GM15510 (cell line): ENCODE data around the gene GRM3.

ENCODE experiments used
- POLR2A ChIP-seq: IDR thresholded peaks from 3 replicates; pipeline ENCODE4 v1.6.1; 2011; ENCODE audit warnings: borderline replicate concordance; ENCODE audit not compliant: insufficient read length; ENCODE audit errors: extremely low read depth

The GRM3 gene

DNA sequence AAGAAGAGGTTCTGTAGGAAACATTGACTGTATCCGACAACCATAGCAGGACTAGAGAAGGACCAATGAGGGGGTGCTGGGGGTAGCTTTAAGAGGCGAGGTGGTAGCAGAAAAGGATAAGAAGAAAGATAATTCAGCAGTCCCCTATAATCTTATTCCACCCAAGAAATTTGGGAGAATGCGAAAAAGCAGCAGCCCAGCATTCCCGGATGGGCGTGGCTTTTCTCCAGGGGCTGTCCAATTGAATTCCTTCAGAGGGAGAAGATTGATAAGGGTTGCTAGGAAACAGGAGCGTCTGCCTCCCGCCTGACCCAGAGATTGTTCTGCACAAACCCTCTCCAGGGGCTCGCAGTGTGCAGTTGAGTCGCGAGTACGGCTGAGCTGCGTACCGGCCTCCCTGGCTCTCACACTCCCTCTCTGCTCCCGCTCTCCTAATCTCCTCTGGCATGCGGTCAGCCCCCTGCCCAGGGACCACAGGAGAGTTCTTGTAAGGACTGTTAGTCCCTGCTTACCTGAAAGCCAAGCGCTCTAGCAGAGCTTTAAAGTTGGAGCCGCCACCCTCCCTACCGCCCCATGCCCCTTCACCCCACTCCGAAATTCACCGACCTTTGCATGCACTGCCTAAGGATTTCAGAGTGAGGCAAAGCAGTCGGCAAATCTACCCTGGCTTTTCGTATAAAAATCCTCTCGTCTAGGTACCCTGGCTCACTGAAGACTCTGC lies at the start of gene GRM3:
TSS of gene GRM3 (plus strand) at position 349 of the 721 bp plus-strand sequence. CDS start 121,237 bp downstream, outside the sequence.
- no peak for TF ChIP-seq POLR2A

DNA sequence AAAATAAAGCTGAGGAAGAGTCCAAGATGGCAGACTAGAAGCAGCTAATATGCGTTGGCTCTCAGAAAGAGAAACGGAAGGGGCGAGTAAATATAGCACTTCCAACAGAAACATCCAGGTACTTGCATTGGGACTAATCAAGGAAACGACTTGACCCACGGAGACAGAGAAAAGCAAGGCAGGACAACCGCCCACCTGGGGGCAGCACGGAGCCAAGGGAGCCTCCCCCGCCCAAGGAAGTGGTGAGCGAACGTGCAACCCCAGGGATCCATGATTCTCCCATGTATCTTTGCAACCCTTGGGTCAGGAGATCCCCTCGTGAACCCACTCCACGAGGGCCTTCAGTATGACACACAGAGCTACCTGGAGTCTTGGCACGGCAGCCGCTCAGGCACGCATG lies 45.4 kb upstream of the GRM3 start:
- no peak for TF ChIP-seq POLR2A

DNA sequence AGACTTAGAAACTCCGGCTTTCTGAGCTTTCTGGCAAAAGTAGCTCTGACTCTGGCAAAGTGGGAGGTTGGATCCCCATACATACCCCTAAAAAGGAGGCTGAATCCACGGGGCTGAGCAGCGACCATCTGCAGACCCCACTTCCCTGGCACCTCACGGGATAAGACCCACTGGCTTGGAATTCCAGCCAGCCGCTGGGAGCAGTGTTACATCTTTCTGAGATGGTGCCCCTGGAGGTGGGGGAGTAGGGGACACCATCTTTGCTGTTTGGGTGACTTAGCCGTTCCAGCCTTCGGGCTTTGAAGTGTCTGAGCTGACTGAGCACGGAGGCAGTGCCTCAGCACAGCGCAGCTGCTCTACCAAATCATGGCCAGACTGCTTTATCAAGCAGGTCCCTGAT lies 45.0 kb upstream of the GRM3 start:
- no peak for TF ChIP-seq POLR2A

DNA sequence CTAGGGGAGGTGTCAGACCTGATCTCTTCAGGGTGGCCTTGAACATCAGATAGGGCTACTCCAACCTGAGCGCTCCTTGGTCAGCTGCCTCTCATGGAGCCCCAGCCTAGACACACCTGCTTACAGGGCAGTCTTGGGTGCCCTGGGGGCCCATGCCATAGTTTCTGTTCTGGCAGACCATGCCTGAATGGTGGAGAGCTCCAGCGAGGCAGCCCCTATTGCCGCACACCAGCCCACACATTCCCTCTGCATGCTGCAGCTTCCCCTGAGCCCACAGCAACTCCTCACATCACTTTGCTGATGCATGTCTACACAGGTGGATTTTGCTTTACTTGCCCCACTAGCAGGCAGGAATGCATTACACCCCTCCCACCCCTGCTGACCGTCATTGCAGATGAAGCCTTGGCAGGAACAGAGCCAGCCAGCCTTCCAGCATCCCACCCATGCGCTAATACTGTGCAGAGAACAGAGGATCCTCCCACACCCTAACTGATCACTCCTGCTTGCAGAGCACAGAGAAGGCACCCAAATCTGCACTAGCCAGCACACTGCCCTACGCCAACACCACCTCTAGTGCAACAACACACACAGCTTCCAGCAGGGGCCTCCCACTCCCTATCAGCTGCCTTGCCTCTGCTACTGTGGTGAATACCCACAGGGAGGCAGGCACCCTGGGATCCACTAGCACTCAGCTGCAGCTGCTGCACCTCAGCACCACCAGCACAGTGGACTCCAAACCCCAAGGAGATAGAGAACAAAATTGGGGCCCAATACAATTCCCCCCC lies 43.0 kb upstream of the GRM3 start:
- no peak for TF ChIP-seq POLR2A

DNA sequence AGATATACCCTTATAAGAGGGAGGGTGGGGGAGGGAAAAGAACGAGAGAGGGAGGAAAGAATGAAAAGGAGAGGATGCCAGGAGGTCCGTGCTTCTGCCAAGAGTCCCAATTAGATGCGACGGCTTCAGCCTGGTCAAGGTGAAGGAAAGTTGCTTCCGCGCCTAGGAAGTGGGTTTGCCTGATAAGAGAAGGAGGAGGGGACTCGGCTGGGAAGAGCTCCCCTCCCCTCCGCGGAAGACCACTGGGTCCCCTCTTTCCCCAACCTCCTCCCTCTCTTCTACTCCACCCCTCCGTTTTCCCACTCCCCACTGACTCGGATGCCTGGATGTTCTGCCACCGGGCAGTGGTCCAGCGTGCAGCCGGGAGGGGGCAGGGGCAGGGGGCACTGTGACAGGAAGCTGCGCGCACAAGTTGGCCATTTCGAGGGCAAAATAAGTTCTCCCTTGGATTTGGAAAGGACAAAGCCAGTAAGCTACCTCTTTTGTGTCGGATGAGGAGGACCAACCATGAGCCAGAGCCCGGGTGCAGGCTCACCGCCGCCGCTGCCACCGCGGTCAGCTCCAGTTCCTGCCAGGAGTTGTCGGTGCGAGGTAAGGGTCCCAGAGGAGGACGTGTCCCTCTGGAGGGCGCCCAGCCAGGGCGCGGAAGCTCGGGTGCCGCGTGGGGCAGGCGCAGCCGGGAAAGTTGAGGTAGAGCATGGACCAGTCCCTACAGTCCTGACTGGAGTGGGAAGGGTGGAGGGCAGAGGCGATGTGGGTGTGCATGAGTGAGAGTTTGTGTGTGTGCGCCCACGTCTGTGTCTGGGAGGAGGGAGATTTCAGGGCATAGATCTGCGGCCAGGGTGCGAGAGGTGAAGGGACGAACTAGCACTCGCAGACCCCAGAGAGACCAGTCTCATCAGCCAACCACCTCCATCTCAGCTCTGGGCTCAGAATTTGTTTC lies 844 bp downstream of the GRM3 start:
- TF ChIP-seq POLR2A: no peak

DNA sequence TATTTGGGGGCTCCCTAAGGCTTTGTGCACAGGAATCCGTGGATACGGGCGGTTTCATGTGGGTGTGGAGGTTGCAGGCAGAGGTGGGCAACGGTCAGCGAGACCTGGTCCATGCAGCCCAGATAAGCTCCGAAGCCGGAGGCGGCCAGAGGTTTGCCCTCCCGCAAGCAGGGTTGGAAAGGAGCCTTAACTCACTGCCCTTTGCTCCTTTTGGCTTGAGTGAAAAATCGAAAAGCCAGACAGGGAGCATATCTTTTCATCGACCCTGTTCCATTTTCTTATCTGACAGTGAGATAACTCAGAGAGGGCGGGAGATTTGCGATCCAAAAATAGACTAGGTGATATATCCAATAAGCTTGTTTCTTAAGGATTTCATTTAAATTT lies 1.5 kb downstream of the GRM3 start:
- TF ChIP-seq POLR2A: no peak

DNA sequence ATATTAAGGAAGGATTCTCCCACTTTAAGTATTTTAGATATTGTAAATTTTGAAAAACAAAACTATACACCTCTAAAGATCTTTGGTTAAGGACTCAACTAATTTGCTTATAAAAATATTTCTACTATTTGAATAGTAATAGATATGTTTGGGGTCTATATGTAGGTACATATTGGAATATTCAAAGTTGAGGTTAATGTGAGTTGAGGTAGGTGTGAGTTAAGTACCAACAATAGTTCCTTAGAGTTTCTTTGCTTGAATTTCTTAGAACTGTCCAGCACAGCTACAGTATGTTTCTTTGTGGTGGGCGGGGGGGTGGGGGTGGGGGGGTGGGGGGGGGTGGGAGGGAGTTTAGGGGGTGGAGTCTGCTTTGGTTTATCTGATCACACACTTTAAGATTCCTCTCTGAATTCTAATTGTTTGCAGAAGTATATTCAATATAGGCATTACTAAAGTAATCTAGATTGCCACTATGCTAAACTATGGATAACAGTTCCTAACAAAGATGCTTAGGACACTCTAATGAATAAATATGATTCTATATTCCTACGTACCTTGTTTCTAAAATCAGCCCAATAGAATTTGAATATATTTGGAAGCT lies 2.1 kb downstream of the GRM3 start:
- no peak for TF ChIP-seq POLR2A

DNA sequence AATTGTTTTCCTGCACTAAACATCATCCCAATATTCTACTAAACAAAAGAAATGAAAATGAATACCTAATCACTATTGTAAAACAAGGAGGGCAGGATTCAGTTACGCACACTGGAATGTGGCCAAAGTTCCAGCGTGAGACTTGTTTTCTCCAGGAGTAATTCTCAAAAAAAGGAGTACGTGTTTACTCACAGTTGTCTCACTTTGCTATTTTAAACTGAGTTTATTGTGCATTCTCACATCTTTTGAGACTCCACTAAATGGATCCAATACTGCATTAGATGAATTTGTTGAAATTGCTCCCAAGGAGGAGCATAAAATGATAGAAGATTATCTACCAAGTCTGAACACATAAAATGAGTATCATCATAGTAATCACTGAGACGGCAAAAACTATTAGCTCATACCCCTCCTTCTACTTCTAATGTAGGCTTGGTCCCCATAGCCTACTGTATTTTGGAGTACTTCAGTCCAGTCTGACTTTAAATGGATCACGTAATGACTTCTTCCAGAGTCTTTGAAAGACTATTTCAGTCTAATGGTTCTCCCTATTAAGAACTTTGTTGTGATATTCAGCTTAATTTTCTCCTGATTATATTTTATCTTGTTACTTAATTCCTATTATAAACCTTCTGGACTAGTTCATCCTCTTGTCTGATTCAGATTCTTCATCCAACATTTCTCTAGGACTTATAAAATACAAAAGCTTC lies 3.8 kb downstream of the GRM3 start:
- no peak for TF ChIP-seq POLR2A

DNA sequence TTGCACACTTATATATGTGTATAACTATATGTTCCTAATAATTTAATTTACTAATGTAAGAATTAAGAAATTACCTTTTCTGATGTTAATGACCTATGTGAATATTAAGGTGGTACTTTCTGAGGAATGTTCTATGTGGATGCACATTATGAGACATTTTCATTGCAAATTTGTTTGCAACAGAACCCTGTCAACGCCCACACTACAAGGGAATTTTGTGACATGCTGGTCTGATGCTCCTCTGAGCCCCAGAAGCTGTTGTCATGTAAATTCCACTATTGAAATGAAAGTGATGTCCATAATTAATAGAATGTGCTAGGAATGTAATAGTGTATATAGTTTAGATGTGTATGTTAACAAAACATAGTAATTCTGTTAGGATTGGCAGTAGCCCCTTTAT lies 4.5 kb downstream of the GRM3 start:
- no peak for TF ChIP-seq POLR2A

DNA sequence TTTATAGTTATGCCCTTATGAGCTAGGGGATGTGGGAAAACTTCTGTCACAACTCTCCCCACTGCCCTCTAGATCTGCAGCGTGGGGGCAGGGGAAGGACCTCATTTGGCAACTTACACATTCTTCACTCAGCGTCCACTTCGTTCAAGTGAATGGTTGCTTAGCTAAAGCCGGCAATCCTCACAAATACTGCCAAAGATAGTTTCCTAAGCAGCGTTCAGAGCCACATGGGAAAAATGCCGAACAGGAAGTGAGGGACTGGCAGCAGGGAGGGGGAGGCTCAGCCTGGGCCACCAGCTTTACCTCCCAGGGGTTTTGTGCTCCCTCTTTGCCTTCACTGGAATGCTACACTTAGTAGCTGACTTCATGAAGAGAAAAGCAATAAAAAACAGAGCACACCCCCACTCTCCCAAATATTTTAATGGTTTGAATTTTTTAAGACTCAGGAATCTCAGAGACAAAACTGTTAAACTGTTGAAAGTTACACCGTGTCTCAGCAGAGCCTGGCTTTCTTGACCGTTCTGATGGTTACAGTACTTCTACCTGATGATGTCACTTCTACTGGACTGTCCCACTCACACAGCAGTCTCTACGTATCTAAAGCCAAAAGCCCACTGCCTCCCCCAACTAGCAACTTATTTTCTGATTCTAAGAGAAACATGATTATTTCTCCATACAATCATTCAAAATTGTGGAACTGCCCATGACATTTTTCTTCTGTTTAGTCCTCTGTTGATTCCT lies 10.4 kb downstream of the GRM3 start:
- TF ChIP-seq POLR2A: no peak

DNA sequence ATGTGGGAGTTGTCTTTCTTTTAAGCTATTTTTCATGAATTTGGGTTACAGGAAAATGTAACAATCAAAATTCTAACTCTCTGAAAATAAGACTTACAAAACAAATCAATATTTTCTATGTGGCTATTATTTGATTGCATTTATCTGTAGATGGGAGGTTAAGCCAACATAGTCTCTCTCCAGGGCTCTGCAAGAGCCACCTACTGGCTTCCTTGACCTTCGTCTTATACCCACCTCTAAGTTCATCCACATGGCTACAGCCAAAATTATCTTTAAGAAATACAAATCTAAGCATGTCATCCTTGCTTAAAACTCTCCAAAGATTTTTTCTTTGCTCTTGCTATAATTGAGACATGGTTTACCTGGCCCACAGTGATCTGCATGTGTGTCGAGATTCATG lies 14.2 kb downstream of the GRM3 start:
- TF ChIP-seq POLR2A: no peak

DNA sequence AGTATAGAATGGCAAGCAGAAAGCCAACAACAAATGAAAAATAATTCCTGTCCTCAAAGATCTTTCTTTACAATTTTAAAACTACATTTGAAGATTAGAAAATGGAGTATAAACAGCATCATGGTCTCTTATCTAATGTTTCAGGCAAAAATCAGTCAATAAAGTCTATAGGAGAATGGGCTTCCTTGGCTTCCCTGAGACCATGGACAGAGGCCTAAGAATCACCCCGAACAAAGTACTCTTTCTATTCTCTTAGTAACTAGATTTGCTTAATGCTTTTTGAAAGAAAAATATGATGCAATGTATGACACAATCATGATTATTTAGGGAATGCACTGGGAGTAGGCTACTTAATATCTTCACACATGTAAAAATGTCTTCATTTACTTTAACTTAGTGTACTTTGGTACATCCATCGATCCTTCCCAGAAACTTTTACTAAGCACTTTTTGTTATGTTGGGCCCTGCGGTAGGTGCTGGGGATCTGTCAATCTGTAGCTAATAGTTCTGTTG lies 17.3 kb downstream of the GRM3 start:
- no peak for TF ChIP-seq POLR2A

DNA sequence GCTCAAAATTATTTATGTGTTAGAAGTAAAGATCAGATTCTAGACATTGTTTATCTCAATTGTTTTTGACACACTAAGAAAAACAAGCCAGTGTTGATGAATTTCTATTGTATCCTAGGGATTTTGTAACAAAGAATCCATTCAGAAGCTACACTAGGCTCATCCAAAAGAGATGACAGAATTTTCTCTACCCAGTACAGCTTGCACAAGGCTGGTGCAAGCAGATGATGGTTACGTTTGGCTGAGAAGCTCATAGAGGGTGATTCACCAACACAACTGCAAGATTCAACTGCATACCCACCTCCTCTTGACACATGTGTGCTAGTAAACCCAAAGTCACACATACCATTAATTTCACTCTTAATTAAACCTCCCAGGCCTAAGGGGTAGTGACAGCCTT lies 20.8 kb downstream of the GRM3 start:
- TF ChIP-seq POLR2A: no peak
